Fibroblast of lung (primary cell): ENCODE measurements around the gene SLC66A2. TPM values are rescaled to one million over a fixed set of nuclear protein-coding genes. Genes with fewer than 3 reads are reported as not detected.

ENCODE experiments used
- DNase-seq, 2 donors: peaks; one replicate each; pipeline versions ENCODE4 v3.0.0 to v3.0.0-alpha.2; 2010; ENCODE audit warnings: low read depth in 2 of 2
- H2AFZ ChIP-seq: 2 replicates; pipeline ENCODE4 v1.5.1; 2012; ENCODE audit warnings: low read length, control low read depth, inconsistent platforms
- H3K27ac ChIP-seq: 2 replicates; pipeline ENCODE4 v1.5.1; 2011; ENCODE audit warnings: low read length, control low read depth; ENCODE audit not compliant: insufficient read depth
- H3K27me3 ChIP-seq: 2 replicates; pipeline ENCODE4 v1.5.1; 2011; ENCODE audit warnings: mild to moderate bottlenecking, low read length; ENCODE audit not compliant: control insufficient read depth, insufficient read depth
- H3K36me3 ChIP-seq: 2 replicates; pipeline ENCODE4 v1.5.1; 2011; ENCODE audit warnings: low read length; ENCODE audit not compliant: control insufficient read depth, insufficient read depth
- H3K4me1 ChIP-seq: 2 replicates; pipeline ENCODE4 v1.5.1; 2011; ENCODE audit warnings: low read length; ENCODE audit not compliant: control insufficient read depth, insufficient read depth; ENCODE audit errors: extremely low read depth
- H3K4me2 ChIP-seq: 2 replicates; pipeline ENCODE4 v1.5.1; 2011; ENCODE audit warnings: low read length, control low read depth; ENCODE audit not compliant: insufficient read depth; ENCODE audit errors: extremely low read depth
- H3K4me3 ChIP-seq, 4 experiments: fragments of 200-600 bp in 1 of 4; sonication (generic) in 1 of 4; replicated peaks in 1 of 4; 2 replicates each; pipeline ENCODE4 v1.5.1; 2011 to 2016; ENCODE audit warnings: low read length in 4 of 4, low read depth in 3 of 4, mild to moderate bottlenecking in 3 of 4, control low read depth in 2 of 4, inconsistent platforms in 1 of 4, mixed read lengths in 1 of 4; ENCODE audit not compliant: insufficient read depth in 1 of 4; ENCODE audit errors: control extremely low read depth in 1 of 4
- H3K79me2 ChIP-seq: 2 replicates; pipeline ENCODE4 v1.5.1; 2012; ENCODE audit warnings: mild to moderate bottlenecking, low read length, inconsistent platforms; ENCODE audit not compliant: control insufficient read depth, insufficient read depth
- H3K9ac ChIP-seq: 2 replicates; pipeline ENCODE4 v1.5.1; 2011; ENCODE audit warnings: mild to moderate bottlenecking, low read length, control low read depth; ENCODE audit not compliant: insufficient read depth
- H3K9me3 ChIP-seq: 2 replicates; pipeline ENCODE4 v1.5.1; 2012; ENCODE audit warnings: low read depth, low read length; ENCODE audit not compliant: control insufficient read depth, insufficient read depth
- H4K20me1 ChIP-seq: 2 replicates; pipeline ENCODE4 v1.5.1; 2011; ENCODE audit warnings: low read length; ENCODE audit not compliant: control insufficient read depth, insufficient read depth; ENCODE audit errors: extremely low read depth
- EZH2 ChIP-seq: IDR thresholded peaks from 2 replicates; pipeline ENCODE4 v1.5.1; 2012; ENCODE audit warnings: low read length, control low read depth, mild to moderate bottlenecking; ENCODE audit errors: missing control alignments
- polyA plus RNA-seq, 2 donors: library from polyadenylated mRNA; depleted of rRNA in 1 of 2; stranded (reverse) in 1 of 2; unstranded in 1 of 2; fragments of >200 nt; gene quantifications; 2 replicates each; pipeline ENCODE4 v1.2.1, GENCODE V29; 2011 to 2012; ENCODE audit warnings: missing spikeins in 1 of 2
- total RNA-seq: library from RNA; depleted of rRNA; stranded (reverse); fragments of >200 nt; gene quantifications from 2 replicates; pipeline ENCODE4 v1.2.1, GENCODE V29; 2014
- TF ChIP-seq, protein P1 (sequence below), 2 donors: IDR thresholded peaks in 1 of 2; conservative IDR thresholded peaks in 1 of 2; 1 replicate in 1 of 2; 2 replicates in 1 of 2; pipeline ENCODE4 v1.5.1; 2011 to 2012; ENCODE audit warnings: low read length in 2 of 2, control low read depth in 1 of 2, inconsistent platforms in 1 of 2, low read depth in 1 of 2, mild to moderate bottlenecking in 1 of 2

The SLC66A2 gene
- total and polyA plus RNA-seq, 2 donors (not counting 1 experiment from before 2014, with no cell fraction given), result 13.2 to 46.1 TPM

DNA sequence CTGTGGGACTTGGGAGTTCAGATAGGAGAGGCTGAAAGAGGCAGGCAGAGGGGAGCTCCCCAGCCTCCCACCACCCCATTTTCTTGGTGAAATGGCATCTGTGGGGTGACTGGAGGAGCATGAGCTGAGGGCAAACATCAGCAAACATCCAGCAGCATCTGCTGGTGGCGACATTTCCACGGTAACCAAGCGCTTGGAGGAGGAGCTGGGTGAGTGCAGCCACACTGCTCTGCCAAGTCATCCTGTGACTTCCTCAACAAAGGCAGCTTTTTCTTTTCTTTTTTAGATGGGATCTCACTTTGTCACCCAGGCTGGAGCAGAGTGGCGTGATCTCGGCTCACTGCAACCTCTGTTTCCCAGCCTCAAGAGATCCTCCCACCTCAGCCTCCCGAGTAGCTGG, 31.3 kb upstream of the SLC66A2 start:
- no peaks in the 10 kb centered on the region for H3K9me3 ChIP-seq
- peaks cover 2% of the 10 kb centered on the region for H3K4me1 ChIP-seq
- no peak overlapping the region for H3K4me3 ChIP-seq
- peaks cover 99% of the 10 kb centered on the region for H3K79me2 ChIP-seq
- H3K4me2 ChIP-seq, result no peak overlapping the region
- no peak overlapping the region for H2AFZ ChIP-seq
- no peak for TF ChIP-seq EZH2
- TF ChIP-seq, protein P1, sequence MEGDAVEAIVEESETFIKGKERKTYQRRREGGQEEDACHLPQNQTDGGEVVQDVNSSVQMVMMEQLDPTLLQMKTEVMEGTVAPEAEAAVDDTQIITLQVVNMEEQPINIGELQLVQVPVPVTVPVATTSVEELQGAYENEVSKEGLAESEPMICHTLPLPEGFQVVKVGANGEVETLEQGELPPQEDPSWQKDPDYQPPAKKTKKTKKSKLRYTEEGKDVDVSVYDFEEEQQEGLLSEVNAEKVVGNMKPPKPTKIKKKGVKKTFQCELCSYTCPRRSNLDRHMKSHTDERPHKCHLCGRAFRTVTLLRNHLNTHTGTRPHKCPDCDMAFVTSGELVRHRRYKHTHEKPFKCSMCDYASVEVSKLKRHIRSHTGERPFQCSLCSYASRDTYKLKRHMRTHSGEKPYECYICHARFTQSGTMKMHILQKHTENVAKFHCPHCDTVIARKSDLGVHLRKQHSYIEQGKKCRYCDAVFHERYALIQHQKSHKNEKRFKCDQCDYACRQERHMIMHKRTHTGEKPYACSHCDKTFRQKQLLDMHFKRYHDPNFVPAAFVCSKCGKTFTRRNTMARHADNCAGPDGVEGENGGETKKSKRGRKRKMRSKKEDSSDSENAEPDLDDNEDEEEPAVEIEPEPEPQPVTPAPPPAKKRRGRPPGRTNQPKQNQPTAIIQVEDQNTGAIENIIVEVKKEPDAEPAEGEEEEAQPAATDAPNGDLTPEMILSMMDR (conservative IDR thresholded peaks at IDR 0.05 in 1 of 2, IDR thresholded peaks at IDR 0.05 in 1 of 2; ENCODE audit: low read depth in 1 of 2, low read length in 2 of 2), result no peak
- no peak overlapping the region for H3K27ac ChIP-seq
- H3K27me3 ChIP-seq, result no peaks in the 10 kb centered on the region
- H3K9ac ChIP-seq, result no peak overlapping the region
- peak; percentile 28 to 30 for DNase-seq
- peaks cover 5% of the 10 kb centered on the region for H3K36me3 ChIP-seq
- H4K20me1 ChIP-seq, result peaks cover 2% of the 10 kb centered on the region

DNA sequence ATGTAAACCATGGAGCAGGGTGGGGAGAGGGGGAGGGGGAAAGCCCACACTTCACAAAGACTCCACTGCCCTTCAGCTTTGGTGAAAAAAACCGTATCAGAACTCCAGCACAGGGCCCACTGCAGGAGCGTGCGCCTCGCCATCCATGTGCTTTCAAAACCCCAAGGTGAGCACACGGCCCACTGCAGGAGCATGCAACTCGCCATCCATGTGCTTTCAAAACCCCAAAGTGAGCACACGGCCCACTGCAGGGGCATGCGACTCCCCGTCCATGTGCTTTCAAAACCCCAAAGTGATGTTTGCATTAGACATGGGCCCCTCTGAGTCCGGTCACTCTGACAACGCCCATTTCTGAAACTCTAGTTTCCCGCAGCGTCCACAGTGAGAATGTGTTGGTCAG, 29.1 kb upstream of the SLC66A2 start:
- Histone ChIP-seq H3K27ac (no peak overlapping the region), H3K9ac (no peak overlapping the region), H3K9me3 (no peaks in the 10 kb centered on the region), H3K27me3 (no peaks in the 10 kb centered on the region), H3K36me3 (peaks cover 10% of the 10 kb centered on the region), H3K4me2 (no peak overlapping the region), H4K20me1 (no peaks in the 10 kb centered on the region), H3K4me1 (no peaks in the 10 kb centered on the region), H2AFZ (no peak overlapping the region), H3K79me2 (peaks cover 99% of the 10 kb centered on the region), H3K4me3 (no peak overlapping the region)
- TF ChIP-seq, protein P1 (conservative IDR thresholded peaks at IDR 0.05 in 1 of 2, IDR thresholded peaks at IDR 0.05 in 1 of 2; ENCODE audit: low read depth in 1 of 2, low read length in 2 of 2), result no peak
- no peak for DNase-seq

GRCh38 chr18:79979843-79980242, 28.4 kb upstream of the SLC66A2 start:
- H3K9ac ChIP-seq, result no peak overlapping the region
- TF ChIP-seq EZH2, result no peak
- no peak overlapping the region for H2AFZ ChIP-seq
- no peaks in the 10 kb centered on the region for H3K4me1 ChIP-seq
- no peak for DNase-seq
- H3K4me3 ChIP-seq, result no peak overlapping the region
- H3K4me2 ChIP-seq, result no peak overlapping the region
- no peak overlapping the region for H3K27ac ChIP-seq
- H3K79me2 ChIP-seq, result peaks cover 98% of the 10 kb centered on the region
- no peaks in the 10 kb centered on the region for H3K27me3 ChIP-seq
- no peaks in the 10 kb centered on the region for H4K20me1 ChIP-seq
- peaks cover 10% of the 10 kb centered on the region for H3K36me3 ChIP-seq
- H3K9me3 ChIP-seq, result no peaks in the 10 kb centered on the region
